NCI-H187 (cell line): Measurements from ENCODE around the gene POLA1.
"Not testable (repeated sequence)": the region's sequence is repeated elsewhere in the genome, so short reads cannot be mapped to it uniquely, and the experiment has no call there.

Source experiments
- DNase-seq, 2 experiments: peaks; one replicate each; lab custom pipeline; 2025; lab: John Stamatoyannopoulos, UW

Gene POLA1

DNA sequence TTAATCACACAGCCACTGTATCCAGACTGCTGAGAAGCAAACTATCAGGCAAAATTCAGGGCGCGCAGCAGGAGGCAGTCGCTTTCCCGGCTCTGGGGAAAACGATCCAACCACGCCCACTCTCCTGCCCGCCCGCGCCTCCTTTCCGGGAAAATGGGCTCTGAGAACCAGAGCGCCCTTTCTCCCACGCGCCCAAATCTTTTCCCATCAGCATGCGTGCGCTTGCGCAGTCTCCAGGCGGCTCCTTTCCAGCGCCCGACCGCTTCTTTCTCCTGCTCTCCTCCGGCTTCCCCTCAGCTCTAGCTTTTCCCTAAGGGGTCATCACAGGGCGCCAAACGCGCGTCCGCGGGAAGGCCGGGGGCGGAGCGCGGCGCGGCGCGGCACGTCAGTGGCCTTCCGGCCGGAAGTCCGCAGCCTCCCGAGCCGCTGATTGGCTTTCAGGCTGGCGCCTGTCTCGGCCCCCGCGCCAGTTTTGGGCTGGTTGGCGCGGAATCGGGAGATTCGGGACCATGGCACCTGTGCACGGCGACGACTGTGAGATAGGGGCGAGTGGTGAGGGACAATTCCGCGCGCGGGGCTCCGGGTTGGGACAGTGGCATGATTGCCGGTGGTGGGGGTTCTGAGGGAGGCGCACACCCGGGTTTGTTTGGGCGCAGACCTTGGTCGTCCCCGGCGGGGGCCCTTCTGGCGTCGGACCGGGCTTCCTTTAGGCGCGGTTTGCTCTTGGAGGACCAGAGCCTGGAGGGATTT is at the start of gene POLA1:
Gene POLA1, plus strand, starts transcription at position 466 of the 750 bp plus-strand sequence. Its CDS starts 44 bp downstream, at position 510.
- peak; percentile 86 to 89 for DNase-seq

GRCh38 chrX:24646006-24646405 is 47.7 kb upstream of the POLA1 start:
- DNase-seq, result no peak

DNA sequence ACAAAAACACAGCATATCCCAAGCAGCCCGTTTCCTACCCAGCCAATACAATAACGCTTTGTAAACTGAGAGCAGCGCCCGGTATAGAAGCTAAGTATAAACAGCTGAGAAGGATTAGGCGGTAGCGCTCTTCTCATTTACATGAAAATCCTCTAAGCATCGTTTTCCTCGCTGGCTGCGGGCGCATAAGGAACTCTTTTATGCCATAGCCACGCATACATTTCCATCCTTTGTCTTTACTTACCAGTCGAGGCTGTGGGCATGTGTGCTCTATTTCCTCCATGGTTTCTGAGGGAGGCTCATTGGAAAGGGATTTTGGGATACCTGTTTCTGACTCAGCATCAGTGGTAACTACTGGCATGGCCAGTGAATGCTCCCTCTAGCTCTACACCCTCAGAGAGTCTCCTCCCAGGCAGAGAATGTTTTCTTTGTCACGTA is 47.0 kb upstream of the POLA1 start:
- no peak for DNase-seq

DNA sequence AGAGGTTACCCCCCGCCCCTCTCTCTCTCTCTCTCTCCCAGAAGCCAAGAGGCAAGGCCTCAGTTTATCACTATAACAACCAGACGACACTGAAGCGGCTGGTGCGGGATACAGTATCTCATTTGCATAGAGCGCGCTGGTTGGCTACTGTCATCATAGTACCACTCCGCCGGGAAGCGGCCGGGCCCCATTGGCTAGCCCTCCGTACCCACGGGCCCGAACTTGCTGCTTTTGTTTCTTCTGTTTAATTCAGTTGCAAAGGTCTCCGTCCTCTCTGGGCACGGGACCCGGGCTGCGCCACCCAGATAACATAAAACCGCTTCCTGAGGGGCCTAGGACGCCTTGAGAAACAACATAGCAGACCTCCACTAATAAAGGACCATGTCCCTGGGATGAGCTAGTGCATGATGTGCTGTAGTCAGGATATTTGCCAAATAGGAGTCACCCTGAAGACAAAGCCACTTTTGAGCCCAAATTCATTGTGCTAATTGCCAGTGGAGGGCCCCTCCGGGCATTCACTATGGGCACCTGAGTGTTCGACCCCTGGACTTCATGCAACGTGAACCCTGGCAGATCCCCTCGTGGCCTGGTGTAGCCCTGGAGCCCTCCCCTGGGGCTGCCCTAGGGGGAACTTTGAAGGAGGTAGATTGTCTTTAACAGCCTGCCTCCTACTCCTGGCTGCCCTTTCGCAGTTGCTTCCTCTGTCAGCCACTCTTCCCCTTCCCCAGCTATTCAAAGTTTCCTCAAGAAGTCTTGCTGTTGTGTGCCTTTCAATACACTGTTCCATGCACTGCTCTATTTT is 46.3 kb upstream of the POLA1 start, which contains the start of gene PCYT1B:
Gene PCYT1B, minus strand, starts transcription at position 91 of the 802 bp plus-strand sequence. CDS start 242 bp downstream, outside the sequence.
- peak in 1 of 2 experiments; percentile 30 for DNase-seq

- no peak for DNase-seq
Observed at GRCh38 chrX:24648495-24648894, 45.2 kb upstream of the POLA1 start.

DNA sequence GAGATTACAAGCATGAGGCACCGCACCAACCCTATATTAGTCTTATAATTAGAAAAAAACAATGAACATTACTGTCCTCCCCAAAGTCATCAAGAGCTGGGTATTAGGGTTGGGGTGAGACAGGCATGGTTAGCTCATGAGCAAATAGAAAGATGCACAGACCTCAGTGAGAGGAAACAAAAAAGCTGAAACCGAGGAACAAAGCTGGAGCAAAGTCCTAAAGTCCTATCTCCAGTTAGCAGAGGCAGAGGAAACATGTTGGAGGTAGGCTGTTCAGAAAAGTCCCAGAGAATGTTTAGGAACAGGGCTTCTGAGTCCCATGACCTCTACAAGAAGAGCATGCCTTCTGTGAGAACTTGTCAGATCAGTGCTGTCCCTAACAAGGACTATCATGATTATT is 41.9 kb upstream of the POLA1 start:
- DNase-seq, result no peak

DNA sequence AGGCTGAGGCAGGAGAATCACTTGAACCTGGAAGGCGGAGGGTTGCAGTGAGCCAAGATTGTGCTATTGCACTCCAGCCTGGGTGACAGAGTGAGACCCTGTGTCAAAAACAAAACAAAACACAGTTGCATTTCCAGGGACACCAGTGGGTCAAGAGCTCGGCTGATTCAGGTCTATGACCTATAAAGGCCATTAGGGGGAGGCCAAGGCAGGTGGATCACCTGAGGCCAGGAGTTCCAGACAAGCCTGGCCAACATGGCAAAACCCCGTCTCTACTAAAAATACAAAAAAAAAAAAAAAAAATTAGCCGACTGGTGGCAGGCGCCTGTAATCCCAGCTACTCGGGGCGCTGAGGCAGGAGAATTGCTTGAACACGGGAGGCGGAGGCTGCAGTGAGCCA is 38.0 kb upstream of the POLA1 start:
- not testable (repeated sequence) for DNase-seq

- no peak for DNase-seq
Observed at GRCh38 chrX:24657671-24658386, 35.9 kb upstream of the POLA1 start.

DNA sequence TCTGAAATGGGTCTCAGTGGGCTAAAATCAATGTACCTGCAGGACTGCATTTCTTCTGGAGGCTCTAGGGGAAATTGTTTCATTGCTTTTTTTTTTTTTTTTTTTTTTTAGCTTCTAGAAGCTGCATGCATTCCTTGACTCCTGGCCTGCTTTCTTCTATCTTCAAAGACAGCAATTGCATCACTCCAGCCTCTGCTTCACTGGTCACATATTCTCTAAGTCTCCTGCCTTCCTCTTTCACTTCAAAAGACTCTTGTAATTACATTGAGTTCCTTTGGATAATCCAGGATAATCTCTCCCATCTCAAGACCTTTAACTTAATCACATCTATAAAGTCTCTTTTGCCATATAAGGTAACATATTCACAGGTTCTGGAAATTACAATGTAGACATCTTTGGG is 35.3 kb upstream of the POLA1 start:
- DNase-seq, result no peak

GRCh38 chrX:24659106-24659505 is 34.6 kb upstream of the POLA1 start:
- DNase-seq, result no peak

DNA sequence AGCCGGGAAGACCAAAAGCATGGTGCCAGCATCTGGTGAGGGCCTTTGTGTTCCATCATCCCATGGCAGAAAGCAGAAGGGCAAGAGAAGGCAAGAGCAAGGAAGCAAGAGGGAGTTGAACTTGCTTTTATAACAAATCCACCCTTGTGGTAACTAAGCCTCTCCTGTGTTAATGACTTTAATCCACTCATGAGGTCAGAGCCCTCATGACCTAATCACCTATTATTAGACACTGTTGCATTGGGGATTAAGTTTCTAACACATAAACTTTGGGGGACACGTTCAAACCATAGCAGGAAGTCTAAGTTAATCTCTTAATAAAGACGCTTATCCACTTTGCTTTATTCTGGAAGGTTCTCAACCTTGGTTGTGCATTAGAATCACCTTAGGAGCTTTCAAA is 34.1 kb upstream of the POLA1 start:
- no peak for DNase-seq

- DNase-seq, result no peak
Observed at GRCh38 chrX:24661292-24661691, 32.4 kb upstream of the POLA1 start.

GRCh38 chrX:24662352-24662751 is 31.4 kb upstream of the POLA1 start:
- DNase-seq, result no peak

GRCh38 chrX:24668111-24668510 is 25.6 kb upstream of the POLA1 start:
- no peak for DNase-seq

DNA sequence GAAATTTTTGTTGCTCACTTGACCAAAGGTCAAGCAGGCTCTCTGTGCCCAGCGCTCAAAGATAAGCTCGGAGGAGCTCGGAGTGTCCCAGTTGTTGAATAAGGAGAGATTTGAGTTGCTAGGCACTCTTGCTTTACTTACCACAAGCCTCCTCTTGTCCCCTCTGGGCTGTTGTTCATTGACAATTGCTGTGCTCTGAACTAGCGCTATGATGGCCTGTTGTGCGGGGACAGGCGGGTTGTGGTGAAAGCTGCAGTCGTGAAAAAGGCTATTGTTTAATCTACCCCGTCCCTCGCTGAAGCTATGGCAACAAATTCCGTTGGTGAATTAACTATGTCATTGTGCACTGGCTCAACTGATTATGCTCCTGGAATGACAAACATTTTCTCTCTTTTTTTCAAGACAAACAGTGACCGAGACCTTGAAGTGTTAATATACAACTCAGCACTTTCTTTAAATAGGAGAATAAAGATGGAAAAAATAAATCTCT is 21.0 kb upstream of the POLA1 start:
- no peak for DNase-seq

DNA sequence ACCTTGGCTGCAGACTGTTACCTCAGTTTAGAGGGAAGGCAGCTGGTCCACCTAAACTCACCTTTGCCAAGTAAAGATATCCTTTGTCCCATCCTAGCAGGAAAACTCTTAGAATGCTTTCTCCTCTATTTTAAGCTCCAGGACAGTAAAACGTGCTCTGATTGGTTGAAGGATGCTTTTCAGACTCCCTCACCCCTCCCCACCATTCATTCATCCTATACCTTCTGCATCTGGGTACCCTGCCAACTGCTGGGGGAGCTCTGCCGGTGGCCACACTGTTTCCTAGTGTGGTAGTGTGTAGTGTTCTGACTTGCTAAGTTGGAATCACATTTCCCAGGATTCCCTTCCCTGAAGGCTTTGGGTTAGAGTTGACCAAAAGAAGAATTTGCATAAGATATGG is 20.3 kb upstream of the POLA1 start:
- DNase-seq, result no peak

DNA sequence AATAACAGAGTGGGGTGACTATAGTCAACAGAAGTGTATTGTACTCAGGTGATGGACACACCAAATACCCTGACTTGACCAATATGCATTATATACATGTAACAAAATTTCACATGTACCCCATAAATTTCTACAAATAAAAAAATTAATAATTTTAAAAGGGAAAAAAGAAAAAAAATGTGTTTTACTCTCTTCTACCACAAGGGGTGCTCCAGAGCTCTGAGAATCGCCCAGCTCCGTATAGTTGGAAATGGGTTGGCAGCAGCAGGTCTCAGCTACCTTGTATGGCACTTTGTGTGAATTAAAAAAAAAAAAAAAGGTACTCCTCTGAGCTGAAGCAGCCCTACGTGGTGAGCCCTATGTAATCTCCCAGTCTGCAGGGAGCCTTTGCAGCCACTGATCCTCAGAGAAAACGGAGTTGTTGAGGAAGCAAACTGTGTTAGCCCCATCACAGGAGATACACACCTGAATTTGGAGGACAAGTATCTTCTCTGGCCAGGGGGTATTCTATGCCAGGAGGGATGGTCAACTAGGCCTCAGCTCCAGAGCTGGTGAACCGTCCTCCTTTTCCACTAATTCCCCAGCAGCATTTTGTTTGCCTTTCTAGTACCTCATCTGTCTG is 17.2 kb upstream of the POLA1 start:
- no peak for DNase-seq

- DNase-seq, result no peak
Observed at GRCh38 chrX:24682739-24683432, 10.8 kb upstream of the POLA1 start.

GRCh38 chrX:24684048-24684447 is 9.7 kb upstream of the POLA1 start:
- DNase-seq, result no peak

DNA sequence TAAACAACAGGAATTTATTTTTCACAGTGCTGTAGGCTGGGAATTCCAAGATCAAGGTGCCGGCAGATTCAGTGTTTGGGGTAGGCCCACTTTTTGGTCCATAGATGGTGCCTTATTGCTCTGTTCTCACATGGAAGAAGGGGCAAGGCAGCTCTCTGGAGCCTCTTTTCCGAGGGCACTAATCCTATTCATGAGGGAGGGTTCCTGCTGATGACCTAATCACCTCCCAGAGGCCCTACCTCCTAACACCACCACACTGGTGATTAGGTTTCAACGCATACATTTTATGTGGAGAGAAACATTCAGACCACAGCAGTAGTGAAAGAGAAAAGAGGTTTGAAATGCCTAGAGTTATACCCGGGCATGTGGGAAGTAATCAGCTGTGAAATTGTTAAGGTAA is 1.4 kb upstream of the POLA1 start:
- DNase-seq, result no peak

DNA sequence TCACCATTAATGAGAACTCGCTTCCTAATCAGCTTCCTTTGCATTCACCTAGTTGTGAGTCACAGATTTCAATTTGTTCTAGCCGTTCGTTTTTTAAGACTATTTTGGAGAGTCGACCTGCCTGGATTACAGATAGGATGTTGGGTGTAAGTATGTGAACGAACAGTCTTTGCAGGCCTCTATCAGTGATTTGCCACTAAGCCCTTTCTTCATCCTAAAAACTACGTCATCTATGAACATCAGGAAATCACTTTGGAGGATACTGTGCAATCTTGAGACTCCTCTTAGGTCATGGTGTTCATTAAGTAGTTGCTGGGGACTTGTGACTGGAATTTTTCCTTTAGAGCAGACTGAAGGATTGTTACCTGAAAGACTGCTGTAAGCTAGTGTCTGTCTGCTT is 1.1 kb downstream of the POLA1 start:
- DNase-seq, result no peak
